ENCODE measurements around the gene F5.

GRCh38 chr1:169486281-169487051 lies 99.8 kb downstream of the F5 start:
- TF ChIP-seq, protein P1, sequence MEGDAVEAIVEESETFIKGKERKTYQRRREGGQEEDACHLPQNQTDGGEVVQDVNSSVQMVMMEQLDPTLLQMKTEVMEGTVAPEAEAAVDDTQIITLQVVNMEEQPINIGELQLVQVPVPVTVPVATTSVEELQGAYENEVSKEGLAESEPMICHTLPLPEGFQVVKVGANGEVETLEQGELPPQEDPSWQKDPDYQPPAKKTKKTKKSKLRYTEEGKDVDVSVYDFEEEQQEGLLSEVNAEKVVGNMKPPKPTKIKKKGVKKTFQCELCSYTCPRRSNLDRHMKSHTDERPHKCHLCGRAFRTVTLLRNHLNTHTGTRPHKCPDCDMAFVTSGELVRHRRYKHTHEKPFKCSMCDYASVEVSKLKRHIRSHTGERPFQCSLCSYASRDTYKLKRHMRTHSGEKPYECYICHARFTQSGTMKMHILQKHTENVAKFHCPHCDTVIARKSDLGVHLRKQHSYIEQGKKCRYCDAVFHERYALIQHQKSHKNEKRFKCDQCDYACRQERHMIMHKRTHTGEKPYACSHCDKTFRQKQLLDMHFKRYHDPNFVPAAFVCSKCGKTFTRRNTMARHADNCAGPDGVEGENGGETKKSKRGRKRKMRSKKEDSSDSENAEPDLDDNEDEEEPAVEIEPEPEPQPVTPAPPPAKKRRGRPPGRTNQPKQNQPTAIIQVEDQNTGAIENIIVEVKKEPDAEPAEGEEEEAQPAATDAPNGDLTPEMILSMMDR (IDR thresholded peaks at IDR 0.05; ENCODE audit: poor library complexity) = no peak
- TF ChIP-seq EZH2 (IDR thresholded peaks at IDR 0.05; ENCODE audit: borderline replicate concordance) = no peak

Measured in hepatocyte (in vitro differentiated cells).